Effector memory CD4-positive, alpha-beta T cell (primary cell): ENCODE measurements around the gene SLC26A1.
"Not testable (repeated sequence)": the region's sequence is repeated elsewhere in the genome, so short reads cannot be mapped to it uniquely, and the experiment has no call there.

ENCODE experiments used
- DNase-seq, 3 donors: peaks; one replicate each; pipeline ENCODE4 v3.0.0-alpha.2; 2020
- H3K27ac ChIP-seq: 2 replicates; pipeline ENCODE4 v1.7.0; 2013; ENCODE audit warnings: mild to moderate bottlenecking, low read length, moderate library complexity; ENCODE audit not compliant: insufficient read depth, poor library complexity, severe bottlenecking
- H3K27me3 ChIP-seq: replicated peaks from 2 replicates; pipeline ENCODE4 v1.7.0; 2013; ENCODE audit warnings: mild to moderate bottlenecking, low read length; ENCODE audit not compliant: insufficient read depth, control insufficient read depth, poor library complexity, severe bottlenecking
- H3K36me3 ChIP-seq: 2 replicates; pipeline ENCODE4 v1.7.0; 2013; ENCODE audit warnings: mild to moderate bottlenecking, low read length, moderate library complexity; ENCODE audit not compliant: control insufficient read depth, insufficient read depth
- H3K4me1 ChIP-seq: 2 replicates; pipeline ENCODE4 v1.7.0; 2013; ENCODE audit warnings: low read length, mild to moderate bottlenecking; ENCODE audit not compliant: control insufficient read depth, insufficient read depth, poor library complexity, severe bottlenecking
- H3K4me3 ChIP-seq: 2 replicates; pipeline ENCODE4 v1.7.0; 2013; ENCODE audit warnings: low read length, low read depth, mild to moderate bottlenecking; ENCODE audit not compliant: insufficient read depth, poor library complexity, severe bottlenecking
- H3K9me3 ChIP-seq: 2 replicates; pipeline ENCODE4 v1.7.0; 2013; ENCODE audit warnings: mild to moderate bottlenecking, low read length, moderate library complexity; ENCODE audit not compliant: control insufficient read depth

The SLC26A1 gene

GRCh38 chr4:978957-979701, 14.1 kb downstream of the SLC26A1 start:
- H3K27ac ChIP-seq: no peak overlapping the region
- H3K27me3 ChIP-seq: no peaks in the 10 kb centered on the region
- no peak overlapping the region for H3K4me3 ChIP-seq
- no peak for DNase-seq
- no peaks in the 10 kb centered on the region for H3K4me1 ChIP-seq
- H3K36me3 ChIP-seq: no peaks in the 10 kb centered on the region
- H3K9me3 ChIP-seq: no peaks in the 10 kb centered on the region

- not testable (repeated sequence) for H3K27me3 ChIP-seq
These were observed 17.2 kb downstream of the SLC26A1 start for GRCh38 chr4:976016-976415.

GRCh38 chr4:974668-975067, 18.5 kb downstream of the SLC26A1 start:
- Histone ChIP-seq H3K27ac (no peak overlapping the region), H3K9me3 (no peaks in the 10 kb centered on the region), H3K4me3 (no peak overlapping the region), H3K27me3 (no peaks in the 10 kb centered on the region), H3K36me3 (no peaks in the 10 kb centered on the region), H3K4me1 (peaks cover 15% of the 10 kb centered on the region)
- no peak for DNase-seq

More at GRCh38 chr4:976016-976415, 17.2 kb downstream of the SLC26A1 start:
- H3K9me3 ChIP-seq, H3K27ac ChIP-seq, DNase-seq, H3K36me3 ChIP-seq, H3K4me3 ChIP-seq: not testable (repeated sequence)
- H3K4me1 ChIP-seq: peaks cover 15% of the 10 kb centered on the region

- DNase-seq: peak; percentile 86 to 90 (median 87)
- Histone ChIP-seq H3K27ac (no peak within 1 kb of the TSS), H3K4me3 (peak within 1 kb of the TSS; percentile 88), H3K9me3 (no peaks in the 10 kb centered on the region), H3K36me3 (no peaks in the 10 kb centered on the region), H3K27me3 (no peaks in the 10 kb centered on the region), H3K4me1 (peaks cover 15% of the 10 kb centered on the region)
These were observed 19.5 kb downstream of the SLC26A1 start, which contains the start of gene DGKQ for GRCh38 chr4:973431-974397. TSS of gene DGKQ (minus strand) at chr4:973569. CDS start at chr4:973482, 87 bp downstream.

GRCh38 chr4:972651-973424, 20.4 kb downstream of the SLC26A1 start:
- Histone ChIP-seq H3K27ac (no peak overlapping the region), H3K9me3 (no peaks in the 10 kb centered on the region), H3K4me3 (peak overlapping the region; percentile 88), H3K4me1 (peaks cover 18% of the 10 kb centered on the region), H3K27me3 (no peaks in the 10 kb centered on the region), H3K36me3 (no peaks in the 10 kb centered on the region)
- peak; percentile 43 to 49 (median 48) for DNase-seq

- Histone ChIP-seq H3K4me1 (peaks cover 18% of the 10 kb centered on the region), H3K9me3 (no peaks in the 10 kb centered on the region), H3K27ac (no peak overlapping the region), H3K36me3 (no peaks in the 10 kb centered on the region), H3K4me3 (peak overlapping the region; percentile 88), H3K27me3 (no peaks in the 10 kb centered on the region)
- no peak for DNase-seq
These were observed 21.3 kb downstream of the SLC26A1 start for GRCh38 chr4:971666-972500.

- H3K4me1 ChIP-seq: peaks cover 18% of the 10 kb centered on the region
- no peak overlapping the region for H3K4me3 ChIP-seq
- peaks cover 2% of the 10 kb centered on the region for H3K36me3 ChIP-seq
- no peak overlapping the region for H3K27ac ChIP-seq
- DNase-seq: no peak
- no peaks in the 10 kb centered on the region for H3K9me3 ChIP-seq
- H3K27me3 ChIP-seq: no peaks in the 10 kb centered on the region
These were observed 22.2 kb downstream of the SLC26A1 start for GRCh38 chr4:970854-971520.

GRCh38 chr4:970046-970745, 23.0 kb downstream of the SLC26A1 start:
- H3K27ac ChIP-seq: no peak overlapping the region
- H3K4me3 ChIP-seq: no peak overlapping the region
- peaks cover 18% of the 10 kb centered on the region for H3K4me1 ChIP-seq
- no peaks in the 10 kb centered on the region for H3K9me3 ChIP-seq
- H3K27me3 ChIP-seq: no peaks in the 10 kb centered on the region
- peaks cover 7% of the 10 kb centered on the region for H3K36me3 ChIP-seq
- no peak for DNase-seq
